ENCODE results near the gene GPATCH8.

- TF ChIP-seq POLR2A (IDR thresholded peaks at IDR 0.05; ENCODE audit: low read depth, low read length) (no peak), POLR2AphosphoS5 (IDR thresholded peaks at IDR 0.05; ENCODE audit: insufficient read depth, low read depth, low read length) (no peak)
Observed at GRCh38 chr17:44469676-44470075, 33.5 kb downstream of the GPATCH8 start.

Measured in endothelial cell of umbilical vein (primary cell).